Fibroblast of skin of abdomen (primary cell): ENCODE data around the gene ARHGEF6.

Experiments used
- DNase-seq: peaks from one replicate; pipeline ENCODE4 v3.0.0-alpha.2; 2013

Gene ARHGEF6

GRCh38 chrX:136691028-136691809 is 89.5 kb downstream of the ARHGEF6 start:
- no peak for DNase-seq

DNA sequence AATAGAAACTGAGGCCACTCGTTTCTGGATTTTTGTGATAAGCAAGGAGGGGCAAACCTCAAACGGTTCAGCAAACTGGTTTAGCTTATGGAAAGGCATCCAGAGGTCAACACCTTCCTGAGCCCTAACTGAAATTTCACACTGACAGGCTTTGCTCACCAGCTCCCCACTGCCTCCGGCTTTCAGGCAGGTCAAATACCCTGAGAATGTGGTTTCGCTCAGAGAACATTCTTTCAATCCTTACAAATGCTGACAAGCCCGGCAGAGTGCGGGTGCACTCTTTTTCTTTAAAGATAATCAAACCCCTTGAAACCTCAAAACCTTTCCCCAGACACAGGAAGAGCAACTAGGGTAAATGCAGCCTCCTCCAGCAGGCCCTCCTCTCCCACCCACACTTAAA is 91.3 kb downstream of the ARHGEF6 start:
- DNase-seq: peak; percentile 4

- DNase-seq: no peak
These were observed 93.3 kb downstream of the ARHGEF6 start for GRCh38 chrX:136687457-136687856.

DNA sequence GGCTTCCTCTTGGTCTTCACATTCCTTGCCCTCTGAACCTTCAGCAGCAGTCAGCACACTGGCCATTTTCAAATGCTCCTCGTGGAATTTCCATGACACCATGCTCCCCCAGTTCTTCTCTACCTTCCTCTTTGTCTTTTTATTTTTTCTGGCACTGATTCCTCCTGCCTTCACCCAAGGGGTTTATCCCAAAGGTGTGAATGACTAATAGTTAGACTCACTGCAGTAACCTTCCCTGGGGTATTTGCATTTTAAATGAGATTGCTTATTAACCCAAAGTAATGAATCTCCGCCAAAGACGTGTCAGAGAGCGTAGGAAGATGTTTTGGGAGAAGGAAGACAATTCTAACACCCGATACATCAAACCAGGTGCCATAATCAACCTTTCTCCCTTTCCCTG is 96.6 kb downstream of the ARHGEF6 start:
- no peak for DNase-seq

GRCh38 chrX:136679531-136679930 is 101.2 kb downstream of the ARHGEF6 start:
- no peak for DNase-seq

- no peak for DNase-seq
These were observed 106.3 kb downstream of the ARHGEF6 start for GRCh38 chrX:136674270-136674985.

DNA sequence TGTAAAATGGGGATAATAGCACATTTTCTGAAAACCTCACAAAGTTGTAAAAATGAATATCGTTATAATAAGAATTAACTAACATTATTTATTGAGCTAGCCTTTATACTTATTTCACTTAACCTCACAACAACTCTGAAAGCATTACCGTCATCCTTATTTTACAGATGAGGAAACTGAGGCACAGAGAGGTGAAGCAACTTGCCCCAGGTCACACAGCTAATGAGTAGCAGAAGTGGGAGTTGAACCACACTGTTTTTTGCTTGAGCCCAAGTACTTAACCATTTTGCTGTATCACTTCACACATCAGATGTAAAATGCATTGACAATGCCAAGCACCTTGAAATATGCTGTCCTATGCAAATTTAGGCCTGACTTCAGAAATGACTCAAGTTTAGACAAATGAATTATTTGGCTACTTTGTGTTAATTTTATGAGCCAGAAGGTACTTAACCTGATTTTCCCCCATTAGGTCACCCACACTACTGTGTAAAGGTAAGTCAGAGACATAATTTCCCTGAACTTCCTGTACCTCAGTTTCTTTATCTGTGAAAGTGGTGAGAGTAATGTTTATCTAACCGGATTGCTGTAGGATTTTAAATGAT is 109.6 kb downstream of the ARHGEF6 start:
- DNase-seq: no peak

- DNase-seq: no peak
These were observed 113.1 kb downstream of the ARHGEF6 start for GRCh38 chrX:136667446-136668168.

DNA sequence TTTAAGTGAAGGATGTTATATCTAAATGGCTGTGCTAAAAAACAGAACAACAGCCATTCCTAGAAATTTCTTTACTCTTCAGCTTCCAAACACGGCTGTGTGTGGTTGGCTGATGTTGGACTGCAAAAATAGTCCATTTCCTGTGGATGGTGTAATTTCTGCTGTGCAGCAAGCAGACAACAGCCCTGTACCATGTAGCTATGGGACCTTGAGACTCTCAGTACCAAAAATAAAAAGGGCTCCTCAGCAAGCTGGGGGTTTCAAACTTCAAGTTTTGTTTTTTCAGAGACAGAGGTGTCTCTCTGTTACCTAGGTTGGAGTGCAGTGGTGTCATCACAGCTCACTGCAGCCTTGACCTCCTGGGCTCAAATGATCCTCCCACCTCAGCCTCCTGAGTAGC is 114.6 kb downstream of the ARHGEF6 start:
- DNase-seq: no peak

DNA sequence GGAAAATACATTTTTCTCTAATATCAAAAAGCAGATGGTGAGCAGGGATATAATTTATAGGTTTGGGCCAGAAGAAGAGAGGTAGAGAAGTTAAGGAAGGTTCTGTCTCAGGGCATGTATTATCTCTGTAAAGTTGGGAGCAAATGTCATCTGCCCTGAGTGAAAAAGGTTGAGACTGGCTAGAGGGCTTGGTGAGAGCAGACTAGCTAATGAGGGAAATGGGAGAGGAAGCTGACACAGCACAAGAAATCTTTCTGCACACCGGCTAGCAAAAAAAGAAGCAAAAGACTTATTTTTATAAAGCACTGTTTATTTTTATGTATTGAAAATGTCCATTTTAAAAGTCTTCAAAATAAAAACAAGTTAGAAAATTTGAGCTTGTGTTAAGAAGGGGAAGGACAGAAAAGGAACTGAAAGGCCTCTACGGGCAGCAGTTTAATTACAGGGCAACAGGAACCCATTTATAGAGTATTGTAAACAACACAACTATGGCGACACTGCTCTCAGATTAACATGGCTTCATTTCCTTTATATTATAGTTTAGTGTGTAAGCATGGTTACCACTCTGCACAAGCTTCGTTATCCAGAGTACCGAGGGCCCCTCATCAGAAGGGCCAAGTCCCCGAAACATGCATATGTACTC is 115.4 kb downstream of the ARHGEF6 start:
- no peak for DNase-seq

DNA sequence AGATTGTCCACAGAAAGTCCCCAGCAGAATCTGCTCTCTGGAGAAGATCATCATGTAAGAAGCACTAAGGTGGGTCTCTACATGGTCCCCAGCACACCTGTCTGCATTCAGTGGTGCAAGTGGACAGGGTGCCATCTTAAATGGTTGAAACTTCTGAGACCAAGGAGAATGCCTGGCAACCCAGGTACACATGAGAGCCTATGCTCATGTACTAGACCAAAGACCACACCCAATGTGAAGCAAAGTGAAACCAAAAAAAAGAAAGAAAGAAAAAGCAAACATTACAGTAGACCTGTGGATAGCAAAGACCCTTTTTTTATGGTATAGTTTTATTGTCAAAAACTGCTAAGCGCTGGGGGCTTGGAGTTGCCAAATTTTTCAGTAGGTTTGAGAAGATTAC is 117.8 kb downstream of the ARHGEF6 start:
- DNase-seq: no peak

DNA sequence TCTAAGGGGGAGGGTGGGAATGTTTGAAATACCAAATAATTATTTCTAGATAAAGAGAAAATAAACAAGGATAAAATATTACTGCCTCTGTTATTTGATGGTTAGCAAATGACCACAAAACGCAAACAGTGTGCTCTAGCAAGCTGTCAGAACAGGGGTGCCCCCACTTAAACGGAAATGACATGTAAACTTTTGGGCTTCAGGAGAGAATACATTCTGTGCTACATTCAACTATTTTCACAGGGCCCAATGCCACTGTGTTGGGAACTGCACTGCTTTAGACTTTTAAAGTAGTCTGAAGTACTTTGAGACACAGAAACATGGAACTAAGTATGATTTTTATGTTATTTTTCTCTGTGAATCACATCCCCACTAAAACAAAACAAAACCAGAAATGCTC is 118.6 kb downstream of the ARHGEF6 start:
- no peak for DNase-seq

DNA sequence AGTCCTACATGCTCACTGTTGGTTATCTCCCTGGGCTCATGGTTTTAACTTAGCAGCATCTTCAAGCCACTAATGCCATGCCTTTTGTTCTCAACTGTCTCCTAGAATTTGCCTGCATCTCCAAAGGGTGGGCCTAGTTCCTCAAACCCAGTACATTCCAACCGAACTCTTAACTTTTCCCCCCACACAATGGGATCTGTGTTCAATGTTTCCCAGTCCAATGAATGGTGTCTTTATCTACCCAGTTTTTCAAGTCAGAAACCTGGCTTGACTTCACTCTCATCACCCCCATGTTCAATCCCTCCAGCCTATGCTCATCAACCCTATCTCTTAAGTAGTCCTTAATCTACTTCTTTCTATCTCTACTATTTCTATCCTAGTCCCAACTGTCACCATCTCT is 119.8 kb downstream of the ARHGEF6 start:
- DNase-seq: no peak

GRCh38 chrX:136659174-136659573 is 121.6 kb downstream of the ARHGEF6 start:
- DNase-seq: no peak

GRCh38 chrX:136658151-136658550 is 122.6 kb downstream of the ARHGEF6 start:
- no peak for DNase-seq

GRCh38 chrX:136656361-136656964 is 124.3 kb downstream of the ARHGEF6 start:
- no peak for DNase-seq

DNA sequence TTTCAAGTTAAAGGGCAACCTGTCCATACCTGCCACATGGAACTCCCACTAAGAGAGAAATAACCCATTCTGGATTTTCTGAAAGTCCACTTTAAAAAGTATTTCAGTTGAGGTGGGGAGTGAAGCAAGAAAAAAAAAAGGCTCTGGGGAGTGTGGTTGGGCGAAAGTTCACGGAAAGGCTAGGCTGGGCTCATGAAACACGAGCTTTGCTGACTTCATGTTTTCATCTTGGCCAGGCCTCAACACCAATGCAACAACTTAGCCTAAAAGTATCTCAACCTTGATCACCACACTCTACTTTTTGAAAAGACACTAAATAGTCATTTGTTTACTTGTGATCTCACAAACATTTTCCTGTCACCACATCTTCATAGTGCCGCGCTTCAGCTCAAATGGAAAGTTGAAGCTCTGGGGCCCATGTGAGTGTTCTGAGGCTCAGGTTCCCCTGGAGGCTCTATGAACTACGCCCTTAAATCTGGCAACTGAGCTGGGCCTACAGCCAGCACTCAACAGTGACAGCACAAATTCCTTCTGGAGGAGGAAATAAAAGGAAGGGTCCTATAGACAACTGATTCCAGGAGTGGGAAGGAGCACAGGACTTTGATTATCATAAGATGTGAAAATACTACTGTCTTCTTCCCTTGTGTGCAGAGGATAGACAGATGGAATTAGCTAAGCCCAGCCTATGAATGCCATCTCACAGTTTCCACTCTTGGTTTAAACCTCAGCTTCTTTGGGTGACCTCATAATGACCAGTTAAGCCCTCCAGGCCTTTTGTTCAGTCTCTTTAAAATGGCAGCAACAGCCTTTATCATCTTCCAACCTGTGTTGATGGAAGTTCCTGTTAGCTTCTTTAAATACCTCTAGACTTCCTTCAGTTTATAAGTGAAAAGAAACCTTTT is 127.7 kb downstream of the ARHGEF6 start:
- no peak for DNase-seq

DNA sequence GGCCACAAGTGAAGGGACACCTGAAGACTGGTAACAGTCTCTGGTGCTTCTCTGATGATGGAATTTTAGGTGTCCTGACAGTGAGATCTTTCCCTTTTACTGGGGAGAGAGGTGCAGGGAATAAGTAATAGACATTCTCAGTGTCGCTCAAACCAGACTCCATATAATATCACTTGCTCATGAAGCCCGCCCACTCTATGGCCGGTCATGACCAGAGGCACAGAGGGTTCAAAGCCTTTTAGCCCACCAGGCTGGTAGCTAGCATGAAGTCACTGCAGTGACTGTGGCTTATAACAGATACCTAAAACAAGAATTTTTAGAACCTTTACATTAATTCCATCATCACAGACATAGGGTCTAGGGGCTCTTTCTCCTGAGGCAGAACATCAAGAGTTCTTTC is 129.9 kb downstream of the ARHGEF6 start:
- no peak for DNase-seq

DNA sequence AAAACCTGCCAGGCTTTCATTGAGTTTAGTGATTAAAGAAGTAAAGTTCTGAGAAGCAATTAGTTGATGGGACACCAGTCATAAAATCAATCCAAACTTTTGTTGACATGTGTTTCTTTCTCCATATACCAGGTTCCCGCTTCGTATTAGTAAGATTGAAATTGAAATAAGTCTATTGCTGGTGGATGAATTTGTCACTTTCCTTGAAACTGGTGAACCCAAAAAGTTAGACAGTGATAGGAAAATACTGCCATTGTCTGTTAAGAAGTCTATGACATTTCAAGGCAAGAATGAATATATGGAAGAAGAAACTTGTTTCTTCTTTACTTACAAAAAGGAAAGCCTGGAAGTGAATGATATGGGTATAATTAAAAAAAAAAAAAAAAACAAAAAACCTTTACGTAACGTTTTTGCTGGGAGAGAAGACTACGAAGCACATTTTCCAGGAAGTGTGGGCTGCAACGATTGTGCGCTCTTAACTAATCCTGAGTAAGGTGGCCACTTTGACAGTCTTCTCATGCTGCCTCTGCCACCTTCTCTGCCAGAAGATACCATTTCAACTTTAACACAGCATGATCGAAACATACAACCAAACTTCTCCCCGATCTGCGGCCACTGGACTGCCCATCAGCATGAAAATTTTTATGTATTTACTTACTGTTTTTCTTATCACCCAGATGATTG is 132.9 kb downstream of the ARHGEF6 start, which contains the start of gene CD40LG:
Gene CD40LG, plus strand, starts transcription at position 482 of the 684 bp plus-strand sequence. Its CDS starts 91 bp downstream, at position 573.
- DNase-seq: no peak

DNA sequence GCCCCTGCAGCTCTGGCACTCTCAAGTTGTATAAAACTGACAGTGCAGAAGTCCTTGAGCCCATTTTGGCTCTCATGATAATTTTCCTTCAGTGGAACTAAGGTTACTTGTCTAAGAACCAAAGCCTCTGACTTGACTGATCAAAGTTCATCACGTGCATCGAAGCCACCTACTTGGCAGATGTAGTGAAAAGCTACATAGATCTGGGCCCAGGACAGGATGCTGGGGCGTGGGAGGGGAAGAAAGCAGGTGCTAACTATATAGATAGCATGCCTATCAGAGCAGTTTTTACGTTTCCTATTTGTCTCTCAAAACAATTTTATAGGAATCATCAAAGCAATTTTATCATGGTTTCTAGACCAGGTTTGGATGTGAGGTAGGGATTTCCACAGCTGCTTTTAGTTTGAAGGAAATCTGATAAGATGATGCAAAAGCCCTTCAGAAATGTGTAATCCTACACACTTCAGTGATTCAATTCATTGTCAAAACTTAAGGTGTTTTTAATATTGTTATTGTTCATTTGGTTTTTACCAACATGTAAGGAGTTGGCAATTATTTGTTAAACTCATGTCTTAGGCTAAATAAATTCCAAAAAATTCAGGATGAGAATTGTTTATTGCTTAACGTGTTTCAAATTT is 134.0 kb downstream of the ARHGEF6 start:
- DNase-seq: no peak
